ENCODE measurements around the gene SLCO3A1. TPM values are rescaled to one million over a fixed set of nuclear protein-coding genes. Genes with fewer than 3 reads are reported as not detected.

SLCO3A1 gene
- total RNA-seq, 1 donor from 2014 or later: 2.7 TPM

DNA sequence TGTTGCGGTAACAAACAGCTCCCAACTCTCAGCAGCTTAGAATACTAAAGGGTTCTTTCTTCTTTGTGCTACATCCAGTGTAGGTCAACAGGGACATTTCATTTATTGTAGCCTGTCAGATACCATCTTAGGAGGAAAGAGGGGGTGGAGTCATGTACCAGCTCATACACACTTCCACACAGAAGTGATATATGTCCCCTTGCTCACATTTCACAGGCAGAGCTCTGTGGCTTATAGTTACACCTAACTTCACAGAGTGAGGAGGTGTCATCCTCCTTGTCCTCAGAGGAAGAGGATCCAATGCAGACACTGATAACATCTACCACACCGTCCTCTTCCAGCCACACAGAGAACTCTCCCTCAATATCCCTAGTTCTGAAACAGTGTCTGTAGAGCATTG is 247.2 kb downstream of the SLCO3A1 start:
- TF ChIP-seq, protein P1, sequence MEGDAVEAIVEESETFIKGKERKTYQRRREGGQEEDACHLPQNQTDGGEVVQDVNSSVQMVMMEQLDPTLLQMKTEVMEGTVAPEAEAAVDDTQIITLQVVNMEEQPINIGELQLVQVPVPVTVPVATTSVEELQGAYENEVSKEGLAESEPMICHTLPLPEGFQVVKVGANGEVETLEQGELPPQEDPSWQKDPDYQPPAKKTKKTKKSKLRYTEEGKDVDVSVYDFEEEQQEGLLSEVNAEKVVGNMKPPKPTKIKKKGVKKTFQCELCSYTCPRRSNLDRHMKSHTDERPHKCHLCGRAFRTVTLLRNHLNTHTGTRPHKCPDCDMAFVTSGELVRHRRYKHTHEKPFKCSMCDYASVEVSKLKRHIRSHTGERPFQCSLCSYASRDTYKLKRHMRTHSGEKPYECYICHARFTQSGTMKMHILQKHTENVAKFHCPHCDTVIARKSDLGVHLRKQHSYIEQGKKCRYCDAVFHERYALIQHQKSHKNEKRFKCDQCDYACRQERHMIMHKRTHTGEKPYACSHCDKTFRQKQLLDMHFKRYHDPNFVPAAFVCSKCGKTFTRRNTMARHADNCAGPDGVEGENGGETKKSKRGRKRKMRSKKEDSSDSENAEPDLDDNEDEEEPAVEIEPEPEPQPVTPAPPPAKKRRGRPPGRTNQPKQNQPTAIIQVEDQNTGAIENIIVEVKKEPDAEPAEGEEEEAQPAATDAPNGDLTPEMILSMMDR (conservative IDR thresholded peaks at IDR 0.05; ENCODE audit: low read depth, low read length): no peak
- no peak for DNase-seq (ENCODE audit: low read depth)
- no peak overlapping the region for H3K4me3 ChIP-seq (ENCODE audit: low read depth, low read length)

DNA sequence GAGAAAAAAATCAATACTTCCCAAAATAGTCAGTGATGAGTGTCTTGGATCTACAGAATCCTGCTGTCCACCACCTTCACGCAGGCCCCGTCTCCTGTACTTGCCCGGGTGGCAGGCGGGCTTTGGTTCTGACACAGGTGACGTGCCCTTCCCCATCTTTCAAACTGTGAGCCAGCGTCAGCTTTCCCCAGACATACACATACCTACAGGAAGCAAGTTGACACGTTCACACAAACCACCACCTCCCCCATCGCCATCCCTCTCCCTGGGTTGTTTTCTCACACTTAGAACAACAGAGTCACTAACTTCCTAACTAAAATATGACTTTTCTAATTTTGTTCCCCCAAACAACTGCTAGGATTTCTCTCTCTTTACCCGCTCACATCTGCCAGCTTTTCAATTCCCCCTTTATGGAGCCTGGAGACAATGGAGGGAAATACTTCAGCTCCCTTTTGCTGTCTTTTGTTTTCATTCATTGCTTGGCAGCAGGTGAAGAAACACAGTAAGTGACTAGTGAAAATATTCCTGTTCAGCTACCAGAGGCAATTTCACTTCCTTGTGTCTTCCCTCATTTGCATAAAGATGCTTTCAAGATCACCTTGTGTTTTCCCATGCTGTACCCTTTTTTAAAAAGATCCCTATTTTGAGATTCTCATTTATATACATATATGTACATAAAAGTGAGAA is 248.3 kb downstream of the SLCO3A1 start:
- no peak for DNase-seq (ENCODE audit: low read depth)
- TF ChIP-seq, protein P1 (conservative IDR thresholded peaks at IDR 0.05; ENCODE audit: low read depth, low read length): no peak
- no peak overlapping the region for H3K4me3 ChIP-seq (ENCODE audit: low read depth, low read length)

GRCh38 chr15:92102395-92102755 is 248.9 kb downstream of the SLCO3A1 start:
- TF ChIP-seq, protein P1 (conservative IDR thresholded peaks at IDR 0.05; ENCODE audit: low read depth, low read length): no peak
- DNase-seq (ENCODE audit: low read depth): no peak
- H3K4me3 ChIP-seq (ENCODE audit: low read depth, low read length): no peak overlapping the region

DNA sequence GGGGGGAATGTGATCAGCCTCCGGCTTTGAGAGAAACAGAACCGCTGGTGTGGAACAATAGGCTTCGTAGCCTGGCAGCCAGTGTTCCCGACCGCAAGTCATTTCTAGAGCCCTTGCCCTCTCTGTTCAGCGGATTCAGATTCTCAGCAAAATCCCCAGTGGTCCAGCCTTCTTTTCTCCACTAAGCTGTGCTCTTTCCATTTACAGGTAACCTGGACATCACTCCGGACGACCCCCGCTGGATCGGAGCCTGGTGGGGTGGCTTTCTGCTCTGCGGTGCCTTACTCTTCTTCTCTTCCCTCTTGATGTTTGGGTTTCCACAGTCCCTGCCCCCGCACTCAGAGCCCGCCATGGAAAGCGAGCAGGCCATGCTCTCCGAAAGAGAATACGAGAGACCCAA is 250.6 kb downstream of the SLCO3A1 start:
- DNase-seq (ENCODE audit: low read depth): no peak
- no peak overlapping the region for H3K4me3 ChIP-seq (ENCODE audit: low read depth, low read length)
- TF ChIP-seq, protein P1 (conservative IDR thresholded peaks at IDR 0.05; ENCODE audit: low read depth, low read length): no peak

- DNase-seq (ENCODE audit: low read depth): no peak
- H3K4me3 ChIP-seq (ENCODE audit: low read depth, low read length): no peak overlapping the region
- TF ChIP-seq, protein P1 (conservative IDR thresholded peaks at IDR 0.05; ENCODE audit: low read depth, low read length): no peak
Measured at GRCh38 chr15:92105611-92106010, 252.1 kb downstream of the SLCO3A1 start.

GRCh38 chr15:92107510-92107909 is 254.0 kb downstream of the SLCO3A1 start:
- TF ChIP-seq, protein P1 (conservative IDR thresholded peaks at IDR 0.05; ENCODE audit: low read depth, low read length): no peak
- H3K4me3 ChIP-seq (ENCODE audit: low read depth, low read length): no peak overlapping the region
- no peak for DNase-seq (ENCODE audit: low read depth)

GRCh38 chr15:92109191-92109873 is 255.8 kb downstream of the SLCO3A1 start:
- DNase-seq (ENCODE audit: low read depth): no peak
- H3K4me3 ChIP-seq (ENCODE audit: low read depth, low read length): no peak overlapping the region
- TF ChIP-seq, protein P1 (conservative IDR thresholded peaks at IDR 0.05; ENCODE audit: low read depth, low read length): no peak
